GM04503 (cell line): ENCODE results near the gene STT3A.

Experiments used
- DNase-seq: peaks from one replicate; pipeline ENCODE4 v3.0.0-alpha.2; 2012; ENCODE audit warnings: low read depth

Gene STT3A

GRCh38 chr11:125588505-125588904, 4.1 kb upstream of the STT3A start:
- no peak for DNase-seq

- no peak for DNase-seq
Measured at GRCh38 chr11:125591649-125592304, 875 bp upstream of the STT3A start.

GRCh38 chr11:125593114-125593820, 615 bp downstream of the STT3A start:
- no peak for DNase-seq

GRCh38 chr11:125594958-125595357, 2.3 kb downstream of the STT3A start:
- DNase-seq: no peak

GRCh38 chr11:125600663-125601062, 8.0 kb downstream of the STT3A start:
- no peak for DNase-seq

GRCh38 chr11:125603207-125603606, 10.6 kb downstream of the STT3A start:
- DNase-seq: no peak

- no peak for DNase-seq
Measured at GRCh38 chr11:125605417-125605816, 12.8 kb downstream of the STT3A start.

GRCh38 chr11:125609545-125609944, 16.9 kb downstream of the STT3A start:
- no peak for DNase-seq

GRCh38 chr11:125618383-125618782, 25.7 kb downstream of the STT3A start:
- no peak for DNase-seq

GRCh38 chr11:125621995-125622394, 29.3 kb downstream of the STT3A start:
- DNase-seq: no peak

- no peak for DNase-seq
Measured at GRCh38 chr11:125623064-125623463, 30.4 kb downstream of the STT3A start.

GRCh38 chr11:125624756-125625213, 32.1 kb downstream of the STT3A start, which contains the start of gene CHEK1:
TSS of gene CHEK1 (plus strand) at chr11:125625163. CDS start at chr11:125626769, 1,606 bp downstream.
- no peak for DNase-seq

GRCh38 chr11:125625225-125625629, 32.6 kb downstream of the STT3A start:
- DNase-seq: no peak

GRCh38 chr11:125625630-125626287, 33.1 kb downstream of the STT3A start:
- DNase-seq: peak; percentile 44

GRCh38 chr11:125626288-125626950, 33.8 kb downstream of the STT3A start:
- DNase-seq: peak; percentile 39

- DNase-seq: no peak
Measured at GRCh38 chr11:125627236-125627910, 34.7 kb downstream of the STT3A start.

- no peak for DNase-seq
Measured at GRCh38 chr11:125637840-125638239, 45.2 kb downstream of the STT3A start.

GRCh38 chr11:125638315-125638714, 45.7 kb downstream of the STT3A start:
- DNase-seq: no peak

- DNase-seq: no peak
Measured at GRCh38 chr11:125645871-125646270, 53.2 kb downstream of the STT3A start.

- no peak for DNase-seq
Measured at GRCh38 chr11:125649465-125650166, 57.0 kb downstream of the STT3A start.

GRCh38 chr11:125662689-125663088, 70.0 kb downstream of the STT3A start:
- no peak for DNase-seq
